H9 (cell line): ENCODE results near the gene APOBEC3A. TPM values are rescaled to one million over a fixed set of nuclear protein-coding genes. Genes with fewer than 3 reads are reported as not detected.

Experiments used
- DNase-seq: peaks from one replicate; pipeline ENCODE4 v3.0.0-alpha.2; 2017
- H2AFZ ChIP-seq: one replicate; pipeline ENCODE4 v1.6.1; 2013; ENCODE audit warnings: mild to moderate bottlenecking, low read length, control low read depth, moderate library complexity
- H2AK5ac ChIP-seq: 2 replicates; pipeline ENCODE4 v1.6.1; 2013; ENCODE audit warnings: low read length, control low read depth, mixed read lengths; ENCODE audit not compliant: insufficient read length
- H2BK120ac ChIP-seq: one replicate; pipeline ENCODE4 v1.6.1; 2013; ENCODE audit warnings: low read depth, mild to moderate bottlenecking, low read length, control low read depth, inconsistent platforms; ENCODE audit not compliant: poor library complexity, severe bottlenecking
- H2BK12ac ChIP-seq: 2 replicates; pipeline ENCODE4 v1.6.1; 2013; ENCODE audit warnings: low read length, control low read depth, mixed read lengths, low read depth; ENCODE audit not compliant: insufficient read length
- H2BK15ac ChIP-seq: 2 replicates; pipeline ENCODE4 v1.6.1; 2013; ENCODE audit warnings: low read depth, low read length, control low read depth
- H2BK20ac ChIP-seq: one replicate; pipeline ENCODE4 v1.6.1; 2013; ENCODE audit warnings: low read depth, mild to moderate bottlenecking, low read length, control low read depth, inconsistent platforms; ENCODE audit not compliant: poor library complexity, severe bottlenecking
- H2BK5ac ChIP-seq: 2 replicates; pipeline ENCODE4 v1.6.1; 2013; ENCODE audit warnings: low read length, control low read depth, mixed read lengths; ENCODE audit not compliant: insufficient read length
- H3K14ac ChIP-seq: 2 replicates; pipeline ENCODE4 v1.6.1; 2013; ENCODE audit warnings: low read length, control low read depth; ENCODE audit not compliant: insufficient read depth
- H3K18ac ChIP-seq: 2 replicates; pipeline ENCODE4 v1.6.1; 2013; ENCODE audit warnings: low read depth, mild to moderate bottlenecking, mixed read lengths, low read length, control low read depth; ENCODE audit not compliant: insufficient read length
- H3K23ac ChIP-seq: 2 replicates; pipeline ENCODE4 v1.6.1; 2013; ENCODE audit warnings: low read length, control low read depth, mixed read lengths, low read depth; ENCODE audit not compliant: insufficient read length
- H3K23me2 ChIP-seq: 2 replicates; pipeline ENCODE4 v1.6.1; 2013; ENCODE audit warnings: low read depth, mild to moderate bottlenecking, mixed read lengths, low read length, control low read depth; ENCODE audit not compliant: insufficient read length, poor library complexity, severe bottlenecking
- H3K27ac ChIP-seq: 2 replicates; pipeline ENCODE4 v1.5.1; 2013; ENCODE audit warnings: low read length, control low read depth, mixed read lengths, low read depth; ENCODE audit not compliant: insufficient read length
- H3K27me3 ChIP-seq: 2 replicates; pipeline ENCODE4 v1.6.1; 2013; ENCODE audit warnings: low read length, control low read depth, inconsistent platforms; ENCODE audit not compliant: insufficient read depth
- H3K4ac ChIP-seq: 2 replicates; pipeline ENCODE4 v1.6.1; 2013; ENCODE audit warnings: low read depth, mild to moderate bottlenecking, control low read depth, inconsistent platforms, low read length, moderate library complexity
- H3K4me1 ChIP-seq: 2 replicates; pipeline ENCODE4 v1.6.1; 2013; ENCODE audit warnings: low read length, control low read depth, inconsistent platforms; ENCODE audit not compliant: insufficient read depth
- H3K4me2 ChIP-seq: 2 replicates; pipeline ENCODE4 v1.6.1; 2013; ENCODE audit warnings: low read length, control low read depth, mixed read lengths; ENCODE audit not compliant: insufficient read length, insufficient read depth
- H3K56ac ChIP-seq: 2 replicates; pipeline ENCODE4 v1.6.1; 2013; ENCODE audit warnings: low read depth, mild to moderate bottlenecking, mixed read lengths, low read length, control low read depth; ENCODE audit not compliant: insufficient read length
- H3K79me1 ChIP-seq: 2 replicates; pipeline ENCODE4 v1.6.1; 2013; ENCODE audit warnings: low read depth, mild to moderate bottlenecking, moderate library complexity, low read length, control low read depth, inconsistent platforms; ENCODE audit not compliant: insufficient read depth, poor library complexity, severe bottlenecking
- H3K79me2 ChIP-seq: 2 replicates; pipeline ENCODE4 v1.6.1; 2013; ENCODE audit warnings: low read length, control low read depth, inconsistent platforms; ENCODE audit not compliant: insufficient read depth
- H3K9ac ChIP-seq: 2 replicates; pipeline ENCODE4 v1.6.1; 2013; ENCODE audit warnings: low read length, control low read depth, mixed read lengths; ENCODE audit not compliant: insufficient read length; ENCODE audit errors: extremely low read depth
- H3K9me3 ChIP-seq: one replicate; pipeline ENCODE4 v1.6.1; 2013; ENCODE audit warnings: low read depth, low read length, inconsistent platforms; ENCODE audit not compliant: control insufficient read depth
- H3T11ph ChIP-seq: one replicate; pipeline ENCODE4 v1.6.1; 2013; ENCODE audit warnings: mild to moderate bottlenecking, low read length, control low read depth, inconsistent platforms
- H4K20me1 ChIP-seq: one replicate; pipeline ENCODE4 v1.6.1; 2013; ENCODE audit not compliant: control insufficient read depth, insufficient read length, insufficient read depth
- H4K5ac ChIP-seq: 2 replicates; pipeline ENCODE4 v1.6.1; 2013; ENCODE audit warnings: low read depth, mild to moderate bottlenecking, mixed read lengths, low read length, control low read depth; ENCODE audit not compliant: insufficient read length
- H4K8ac ChIP-seq: replicated peaks from 2 replicates; pipeline ENCODE4 v1.6.1; 2013; ENCODE audit warnings: low read length, control low read depth, mixed read lengths, low read depth; ENCODE audit not compliant: insufficient read length
- H4K91ac ChIP-seq: 2 replicates; pipeline ENCODE4 v1.6.1; 2013; ENCODE audit warnings: low read depth, mild to moderate bottlenecking, moderate library complexity, mixed read lengths, low read length, control low read depth; ENCODE audit not compliant: insufficient read length
- H3K27ac Mint-ChIP-seq, 3 experiments: 2 replicates in 2 of 3; 3 replicates in 1 of 3; pipeline ENCODE4 v1.8.0; 2020 to 2021; ENCODE audit warnings: mixed read lengths in 3 of 3, mild to moderate bottlenecking in 1 of 3, moderate library complexity in 1 of 3
- H3K27me3 Mint-ChIP-seq: 2 replicates; pipeline ENCODE4 v1.8.0; 2021; ENCODE audit warnings: low read depth, mild to moderate bottlenecking, moderate library complexity, mixed read lengths
- H3K36me3 Mint-ChIP-seq, 3 experiments: 2 replicates in 2 of 3; 3 replicates in 1 of 3; pipeline ENCODE4 v1.8.0; 2020 to 2021; ENCODE audit warnings: low read depth in 3 of 3, mixed read lengths in 3 of 3; ENCODE audit not compliant: insufficient read depth in 1 of 3
- H3K4me1 Mint-ChIP-seq, 2 experiments: 2 replicates each; pipeline ENCODE4 v1.8.0; 2020; ENCODE audit warnings: mixed read lengths in 2 of 2
- H3K4me3 Mint-ChIP-seq, 2 experiments: 2 replicates in 1 of 2; 3 replicates in 1 of 2; pipeline ENCODE4 v1.8.0; 2020 to 2021; ENCODE audit warnings: mild to moderate bottlenecking in 2 of 2, mixed read lengths in 2 of 2, moderate library complexity in 1 of 2
- H3K9me3 Mint-ChIP-seq, 2 experiments: 2 replicates in 1 of 2; 3 replicates in 1 of 2; pipeline ENCODE4 v1.8.0; 2020; ENCODE audit warnings: mild to moderate bottlenecking in 2 of 2, mixed read lengths in 2 of 2, moderate library complexity in 1 of 2
- CTCF ChIP-seq: fragments of 200-600 bp; sonication (generic); conservative IDR thresholded peaks from 3 replicates; pipeline ENCODE4 v1.8.0; 2021; ENCODE audit warnings: antibody characterized with exemption, mild to moderate bottlenecking
- WGBS: extraction: QIAGEN DNeasy Blood & Tissue Kit; methylation state at CpG from one replicate; pipeline ENCODE4 v1.1.7; 2013; ENCODE audit warnings: missing lambda C conversion rate, low lambda C conversion rate, mixed read lengths; ENCODE audit not compliant: insufficient read length; ENCODE audit errors: extremely low coverage; 5-methylcytosine and 5-hydroxymethylcytosine counted together
- total RNA-seq: library from RNA; stranded (reverse); gene quantifications from 2 replicates; pipeline ENCODE4 v1.2.1, GENCODE V29; 2021

APOBEC3A gene
- total RNA-seq, 1 experiment from 2014 or later = not detected

- no peak overlapping the region for H4K5ac ChIP-seq
- H3K4ac ChIP-seq = no peak overlapping the region
- H3K9me3 Mint-ChIP-seq = no peaks in the 10 kb centered on the region
- no peak overlapping the region for H2BK120ac ChIP-seq
- no CpG with 5 or more reads among the region's 1 CpG for WGBS
- H2AK5ac ChIP-seq = no peak overlapping the region
- H3K4me1 Mint-ChIP-seq = peaks cover 5 to 9% of the 10 kb centered on the region in 2 experiments; a peak in 3 of 4 replicates
- H3K4me1 ChIP-seq = no peaks in the 10 kb centered on the region
- no peak overlapping the region for H3K4me3 Mint-ChIP-seq
- H2BK5ac ChIP-seq = no peak overlapping the region
- no peak overlapping the region for H3K4me2 ChIP-seq
- H3K79me2 ChIP-seq = no peaks in the 10 kb centered on the region
- H3K14ac ChIP-seq = no peak overlapping the region
- no peaks in the 10 kb centered on the region for H3K36me3 Mint-ChIP-seq
- H3T11ph ChIP-seq = no peak overlapping the region
- no peaks in the 10 kb centered on the region for H3K27me3 ChIP-seq
- TF ChIP-seq CTCF = no peak
- no peak overlapping the region for H3K27ac ChIP-seq
- no peaks in the 10 kb centered on the region for H3K79me1 ChIP-seq
- no peak overlapping the region for H3K23ac ChIP-seq
- no peak overlapping the region for H2BK20ac ChIP-seq
- H3K9ac ChIP-seq = no peak overlapping the region
- peaks cover 43% of the 10 kb centered on the region for H3K27me3 Mint-ChIP-seq
- no peaks in the 10 kb centered on the region for H3K9me3 ChIP-seq
- no peak overlapping the region for H2BK15ac ChIP-seq
- no peaks in the 10 kb centered on the region for H3K23me2 ChIP-seq
- H4K8ac ChIP-seq = no peak overlapping the region
- no peak overlapping the region for H3K27ac Mint-ChIP-seq
- H4K91ac ChIP-seq = no peak overlapping the region
- DNase-seq = no peak
- H3K56ac ChIP-seq = no peak overlapping the region
- H2BK12ac ChIP-seq = no peak overlapping the region
- no peak overlapping the region for H3K18ac ChIP-seq
- H2AFZ ChIP-seq = no peak overlapping the region
- no peaks in the 10 kb centered on the region for H4K20me1 ChIP-seq
These were observed 37.7 kb upstream of the APOBEC3A start for GRCh38 chr22:38919631-38920190.
